Measurements from ENCODE around the gene PRKCZ.
"Not testable (repeated sequence)": the region's sequence is repeated elsewhere in the genome, so short reads cannot be mapped to it uniquely, and the experiment has no call there.

Gene PRKCZ

GRCh38 chr1:2135941-2136340, 85.7 kb downstream of the PRKCZ start:
- no peak for DNase-seq (ENCODE audit: low read depth)

GRCh38 chr1:2136386-2137235, 86.4 kb downstream of the PRKCZ start:
- no peak for DNase-seq (ENCODE audit: low read depth)

- no peak for DNase-seq (ENCODE audit: low read depth)
Measured at GRCh38 chr1:2137257-2138121, 87.3 kb downstream of the PRKCZ start.

- DNase-seq (ENCODE audit: low read depth): not testable (repeated sequence)
Measured at GRCh38 chr1:2139156-2139555, 88.9 kb downstream of the PRKCZ start.

GRCh38 chr1:2141025-2141424, 90.8 kb downstream of the PRKCZ start:
- no peak for DNase-seq (ENCODE audit: low read depth)

- DNase-seq (ENCODE audit: low read depth): no peak
Measured at GRCh38 chr1:2143814-2144500, 93.7 kb downstream of the PRKCZ start.

GRCh38 chr1:2144501-2145090, 94.4 kb downstream of the PRKCZ start:
- no peak for DNase-seq (ENCODE audit: low read depth)

GRCh38 chr1:2145946-2146835, 96.0 kb downstream of the PRKCZ start:
- DNase-seq (ENCODE audit: low read depth): no peak

- no peak for DNase-seq (ENCODE audit: low read depth)
Measured at GRCh38 chr1:2146836-2147517, 96.8 kb downstream of the PRKCZ start.

- DNase-seq (ENCODE audit: low read depth): not testable (repeated sequence)
Measured at GRCh38 chr1:2147869-2148268, 97.7 kb downstream of the PRKCZ start.

GRCh38 chr1:2148691-2149090, 98.5 kb downstream of the PRKCZ start:
- DNase-seq (ENCODE audit: low read depth): no peak

- DNase-seq (ENCODE audit: low read depth): no peak
Measured at GRCh38 chr1:2150801-2151200, 100.6 kb downstream of the PRKCZ start.

- no peak for DNase-seq (ENCODE audit: low read depth)
Measured at GRCh38 chr1:2151252-2151651, 101.0 kb downstream of the PRKCZ start.

GRCh38 chr1:2151911-2152310, 101.7 kb downstream of the PRKCZ start:
- DNase-seq (ENCODE audit: low read depth): no peak

- no peak for DNase-seq (ENCODE audit: low read depth)
Measured at GRCh38 chr1:2152954-2153353, 102.7 kb downstream of the PRKCZ start.

- DNase-seq (ENCODE audit: low read depth): no peak
Measured at GRCh38 chr1:2154022-2154421, 103.8 kb downstream of the PRKCZ start.

- no peak for DNase-seq (ENCODE audit: low read depth)
Measured at GRCh38 chr1:2155147-2155598, 105.0 kb downstream of the PRKCZ start.

GRCh38 chr1:2155788-2156187, 105.6 kb downstream of the PRKCZ start:
- no peak for DNase-seq (ENCODE audit: low read depth)

- no peak for DNase-seq (ENCODE audit: low read depth)
Measured at GRCh38 chr1:2156866-2157265, 106.7 kb downstream of the PRKCZ start.

GRCh38 chr1:2157856-2158255, 107.6 kb downstream of the PRKCZ start:
- DNase-seq (ENCODE audit: low read depth): no peak
